Kidney (tissue), 22 donors: Measurements from ENCODE around the gene GAR1. TPM values are rescaled to one million over a fixed set of nuclear protein-coding genes. Genes with fewer than 3 reads are reported as not detected.
"Not testable (repeated sequence)": the region's sequence is repeated elsewhere in the genome, so short reads cannot be mapped to it uniquely, and the experiment has no call there.

ENCODE experiments used
- DNase-seq, 5 donors: peaks; one replicate each; pipeline ENCODE4 v3.0.0-alpha.2; 2013 to 2020
- FAIRE-seq: peaks from 2 replicates; lab custom pipeline; 2012; peaks lifted over from hg19 to GRCh38; lab: Jason Lieb, UNC
- H3K27ac ChIP-seq, 2 donors: one replicate each; pipeline ENCODE4 v1.7.0; 2013; ENCODE audit warnings: low read depth in 2 of 2, low read length in 2 of 2, inconsistent platforms in 1 of 2
- H3K27me3 ChIP-seq: one replicate; pipeline ENCODE4 v1.7.1; 2013; ENCODE audit warnings: low read length, inconsistent platforms; ENCODE audit not compliant: control insufficient read depth, insufficient read depth
- H3K36me3 ChIP-seq, 3 donors: one replicate each; pipeline versions ENCODE4 v1.7.0 to v1.7.1; 2013; ENCODE audit warnings: low read length in 3 of 3, control low read depth in 1 of 3, inconsistent platforms in 1 of 3; ENCODE audit not compliant: insufficient read depth in 3 of 3, control insufficient read depth in 2 of 3
- H3K4me1 ChIP-seq, 3 donors: one replicate each; pipeline versions ENCODE4 v1.7.0 to v1.7.1; 2013; ENCODE audit warnings: low read length in 3 of 3, inconsistent platforms in 1 of 3, low read depth in 1 of 3; ENCODE audit not compliant: control insufficient read depth in 2 of 3, insufficient read depth in 2 of 3
- H3K4me3 ChIP-seq, 3 donors: one replicate each; pipeline versions ENCODE4 v1.7.0 to v1.8.1; 2013; ENCODE audit warnings: low read length in 3 of 3, control low read depth in 1 of 3, inconsistent platforms in 1 of 3
- H3K9ac ChIP-seq, 3 donors: one replicate each; pipeline versions ENCODE4 v1.7.0 to v1.7.1; 2013; ENCODE audit warnings: low read length in 3 of 3, control low read depth in 1 of 3, inconsistent platforms in 1 of 3
- H3K9me3 ChIP-seq, 3 donors: one replicate each; pipeline versions ENCODE4 v1.7.0 to v1.7.1; 2013; ENCODE audit warnings: low read length in 3 of 3, control low read depth in 1 of 3, inconsistent platforms in 1 of 3; ENCODE audit not compliant: control insufficient read depth in 2 of 3, insufficient read depth in 1 of 3
- intact Hi-C: fragments of 100-400 bp; cut with DNase I; formaldehyde crosslinking; loops from one replicate; pipeline ENCODE4 v1.11.1; 2022
- long read RNA-seq, 10 donors: library from polyadenylated mRNA in 1 of 10; unstranded in 1 of 10; transcript quantifications; one replicate each; pipeline ENCODE4 v2.0.0 and lab custom pipeline, GENCODE V29; 2021 to 2026
- polyA plus RNA-seq: library from polyadenylated mRNA; stranded (reverse); fragments of 350-450 nt; fragmentation: Illumina TruSeq; extraction: RNeasy Lipid Tissue Mini Kit (QIAGEN cat#74804); gene quantifications from one replicate; pipeline ENCODE4 v1.2.3, GENCODE V29; 2014; ENCODE audit warnings: low read depth, low replicate concordance; ENCODE audit not compliant: insufficient read depth
- total RNA-seq: library from RNA; stranded (reverse); fragmentation: NEBNext Ultra II Directional; extraction: Animal tissue kit (Norgen Biotek cat#: 25700); gene quantifications from one replicate; pipeline ENCODE4 v1.2.1, GENCODE V29; 2021
- TF ChIP-seq, protein P1 (sequence below): IDR thresholded peaks from 3 replicates; pipeline ENCODE4 v1.5.1; 2012; ENCODE audit warnings: mild to moderate bottlenecking, moderate library complexity, borderline replicate concordance; ENCODE audit not compliant: insufficient read depth; ENCODE audit errors: extremely low read depth
- donor health status: control.
- donor health status: control.
- donor health status: control.
- donor health status: control.
- donor health status: control.
- donor health status: DM: yes; HTN: yes; CAD: no.
- donor health status: Normal renal cell carcinoma (clear cell type).

Gene GAR1
- total RNA-seq = 14.9 TPM
- 21.0 TPM for polyA plus RNA-seq
- long read RNA-seq, donor 1, partial matches to known transcripts = 23 of 25 reads
- long read RNA-seq, donor 1, other reads (novel, unspliced or antisense) = 0 of 25 reads
- long read RNA-seq, donor 2, partial matches to known transcripts = 16 of 24 reads
- long read RNA-seq, donor 2, other reads (novel, unspliced or antisense) = 0 of 24 reads
- long read RNA-seq, donor 3, transcript GAR1-201 (7 exons, 1,224 nt) = major isoform, 7 of 44 reads
- long read RNA-seq, donor 3, partial matches to known transcripts = 36 of 44 reads
- long read RNA-seq, donor 3, other reads (novel, unspliced or antisense) = 0 of 44 reads
- long read RNA-seq, donor 4, transcript GAR1-201 (7 exons, 1,224 nt) = major isoform, 8 of 8 reads
- long read RNA-seq, donor 4, partial matches to known transcripts = 0 of 8 reads
- long read RNA-seq, donor 4, other reads (novel, unspliced or antisense) = 0 of 8 reads
- long read RNA-seq, donor 5 = 0 reads
- long read RNA-seq, donor 6, transcript GAR1-202 (7 exons, 1,011 nt) = minor isoform, 5 of 52 reads
- long read RNA-seq, donor 6, transcript GAR1-201 (7 exons, 1,224 nt) = major isoform, 6 of 52 reads
- long read RNA-seq, donor 6, partial matches to known transcripts = 41 of 52 reads
- long read RNA-seq, donor 6, other reads (novel, unspliced or antisense) = 0 of 52 reads
- long read RNA-seq, donor 7, transcript GAR1-201 (7 exons, 1,224 nt) = major isoform, 5 of 15 reads
- long read RNA-seq, donor 7, partial matches to known transcripts = 5 of 15 reads
- long read RNA-seq, donor 7, other reads (novel, unspliced or antisense) = 3 of 15 reads
- long read RNA-seq, donor 8, transcript GAR1-201 (7 exons, 1,224 nt) = major isoform, 8 of 33 reads
- long read RNA-seq, donor 8, partial matches to known transcripts = 24 of 33 reads
- long read RNA-seq, donor 8, other reads (novel, unspliced or antisense) = 0 of 33 reads
- long read RNA-seq, donor 9, partial matches to known transcripts = 0 of 2 reads
- long read RNA-seq, donor 9, other reads (novel, unspliced or antisense) = 0 of 2 reads
- long read RNA-seq, donor 10, transcript GAR1-201 (7 exons, 1,224 nt) = major isoform, 7 of 29 reads
- long read RNA-seq, donor 10, partial matches to known transcripts = 20 of 29 reads
- long read RNA-seq, donor 10, other reads (novel, unspliced or antisense) = 0 of 29 reads

DNA sequence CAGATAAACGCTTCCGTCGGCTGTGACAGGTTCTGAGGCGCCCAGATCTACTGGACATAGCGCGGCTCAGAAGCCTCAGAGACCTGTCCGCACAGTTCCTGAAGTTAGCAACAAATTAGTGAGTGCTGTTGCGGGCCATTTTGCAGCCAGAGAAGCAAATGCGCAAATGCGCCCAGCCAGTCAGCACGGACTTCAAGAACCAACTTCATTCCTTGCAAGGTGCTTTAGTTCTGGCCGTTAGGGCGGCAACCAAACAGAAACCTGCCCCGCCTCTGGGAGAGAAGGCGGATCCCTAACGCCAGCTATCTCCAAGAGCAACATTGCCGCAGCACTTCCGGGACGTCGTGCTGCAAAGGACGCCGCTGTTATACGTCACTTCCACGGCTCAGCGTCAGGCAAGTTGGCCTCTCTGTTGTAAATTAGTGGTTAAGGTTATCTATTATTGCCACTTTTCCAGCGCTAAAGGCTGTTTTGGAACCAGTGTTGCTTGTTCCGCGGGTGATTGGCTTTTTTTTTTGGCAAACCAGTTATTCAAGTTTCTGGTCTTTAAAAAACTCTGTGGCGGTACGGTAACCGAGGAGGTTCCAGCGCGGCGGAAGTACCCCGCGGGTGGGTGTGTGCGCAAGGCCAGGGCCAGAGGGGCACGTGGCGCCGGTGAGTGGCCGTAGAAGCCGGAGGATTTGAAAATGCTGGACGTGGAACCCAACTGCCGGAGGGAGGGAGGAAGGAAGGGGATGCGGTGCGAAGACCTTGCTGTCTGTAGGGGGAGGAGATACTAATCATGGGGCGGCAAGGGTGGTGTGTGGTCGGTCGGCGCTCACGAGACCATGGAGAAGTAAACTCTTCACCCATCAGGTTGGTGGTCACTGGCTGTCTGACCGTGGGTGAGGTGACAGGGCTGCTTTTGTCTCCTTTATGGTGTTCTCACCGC, at the start of gene GAR1:
GAR1 (plus strand) TSS at position 612 of the 931 bp plus-strand sequence. CDS start 403 bp downstream, outside the sequence.
- peaks cover 0 to 7% (median 3%) of the 10 kb centered on the region in 3 donors for H3K4me1 ChIP-seq
- peak; percentile 86 for FAIRE-seq
- peak within 1 kb of the TSS; percentile 80 to 91 for H3K27ac ChIP-seq
- peak within 1 kb of the TSS; percentile 98 to 99 (median 99) for H3K4me3 ChIP-seq
- DNase-seq = peak; percentile 95 to 98 (median 96)
- peaks cover 4 to 5% (median 4%) of the 10 kb centered on the region in 3 donors for H3K36me3 ChIP-seq
- no peaks in the 10 kb centered on the region for H3K27me3 ChIP-seq
- H3K9me3 ChIP-seq = no peaks in the 10 kb centered on the region
- intact Hi-C loops = no loop called here
- peak within 1 kb of the TSS; percentile 78 to 99 (median 86) for H3K9ac ChIP-seq
- TF ChIP-seq, protein P1, sequence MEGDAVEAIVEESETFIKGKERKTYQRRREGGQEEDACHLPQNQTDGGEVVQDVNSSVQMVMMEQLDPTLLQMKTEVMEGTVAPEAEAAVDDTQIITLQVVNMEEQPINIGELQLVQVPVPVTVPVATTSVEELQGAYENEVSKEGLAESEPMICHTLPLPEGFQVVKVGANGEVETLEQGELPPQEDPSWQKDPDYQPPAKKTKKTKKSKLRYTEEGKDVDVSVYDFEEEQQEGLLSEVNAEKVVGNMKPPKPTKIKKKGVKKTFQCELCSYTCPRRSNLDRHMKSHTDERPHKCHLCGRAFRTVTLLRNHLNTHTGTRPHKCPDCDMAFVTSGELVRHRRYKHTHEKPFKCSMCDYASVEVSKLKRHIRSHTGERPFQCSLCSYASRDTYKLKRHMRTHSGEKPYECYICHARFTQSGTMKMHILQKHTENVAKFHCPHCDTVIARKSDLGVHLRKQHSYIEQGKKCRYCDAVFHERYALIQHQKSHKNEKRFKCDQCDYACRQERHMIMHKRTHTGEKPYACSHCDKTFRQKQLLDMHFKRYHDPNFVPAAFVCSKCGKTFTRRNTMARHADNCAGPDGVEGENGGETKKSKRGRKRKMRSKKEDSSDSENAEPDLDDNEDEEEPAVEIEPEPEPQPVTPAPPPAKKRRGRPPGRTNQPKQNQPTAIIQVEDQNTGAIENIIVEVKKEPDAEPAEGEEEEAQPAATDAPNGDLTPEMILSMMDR = no peak

DNA sequence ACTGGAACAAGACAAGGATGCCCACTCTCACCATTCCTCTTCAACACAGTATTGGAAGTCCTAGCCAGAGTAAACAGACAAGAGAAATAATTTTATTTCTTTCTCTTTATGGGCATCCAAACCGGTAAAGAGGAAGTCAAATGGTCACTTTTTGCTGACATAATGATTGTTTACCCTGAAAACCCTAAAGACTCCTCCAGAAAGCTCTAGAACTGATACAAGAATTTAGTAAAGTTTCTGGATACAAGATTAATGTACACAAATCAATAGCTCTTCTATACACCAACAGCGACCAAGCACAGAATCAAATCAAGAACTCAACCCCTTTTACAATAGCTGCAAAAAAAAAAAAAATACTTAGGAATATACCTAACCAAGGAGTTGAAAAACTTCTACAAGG, 33.5 kb upstream of the GAR1 start:
- H3K4me3 ChIP-seq, H3K9ac ChIP-seq, H3K9me3 ChIP-seq, intact Hi-C loops, H3K4me1 ChIP-seq, H3K36me3 ChIP-seq, FAIRE-seq, H3K27ac ChIP-seq, DNase-seq, H3K27me3 ChIP-seq: not testable (repeated sequence)

DNA sequence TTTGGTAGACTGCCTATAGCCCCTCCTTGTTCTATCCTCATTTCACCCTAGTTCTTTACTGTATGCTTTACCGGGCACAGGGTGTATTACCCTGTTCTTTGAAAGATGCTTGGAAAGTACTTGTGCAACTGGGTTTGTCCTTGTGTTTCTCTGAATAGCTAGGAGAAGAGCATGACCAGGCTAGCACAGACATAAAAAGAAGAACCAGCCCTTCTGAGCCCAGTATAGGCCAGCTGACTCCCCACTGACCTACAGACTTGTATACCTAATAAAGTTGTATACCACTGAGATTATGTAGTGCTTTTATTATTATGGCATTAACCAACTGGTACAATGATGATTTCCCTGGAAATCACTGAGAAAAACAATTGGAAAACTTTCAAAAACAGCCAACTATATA, 28.7 kb upstream of the GAR1 start:
- Histone ChIP-seq H3K27ac (no peak overlapping the region), H3K36me3 (no peaks in the 10 kb centered on the region), H3K9me3 (no peaks in the 10 kb centered on the region), H3K27me3 (no peaks in the 10 kb centered on the region), H3K9ac (no peak overlapping the region), H3K4me3 (no peak overlapping the region), H3K4me1 (no peaks in the 10 kb centered on the region)
- intact Hi-C loops = no loop called here
- TF ChIP-seq, protein P1 = no peak
- FAIRE-seq (no peak), DNase-seq (no peak)
